Upper lobe of left lung (tissue), 6 donors: ENCODE data around the gene HELT. TPM values are rescaled to one million over a fixed set of nuclear protein-coding genes. Genes with fewer than 3 reads are reported as not detected.

ENCODE experiments used
- ATAC-seq, 2 donors: fragments of 200-7000 bp; cut with Tn5 transposase; one replicate each; pipeline ENCODE4 v1.9.1; 2022; ENCODE audit warnings: mild to moderate bottlenecking in 2 of 2, moderate library complexity in 2 of 2; ENCODE audit not compliant: low FRiP score in 2 of 2
- DNase-seq, 2 donors: peaks; one replicate each; pipeline ENCODE4 v3.0.0-alpha.2; 2019 to 2020
- H3K27ac ChIP-seq, 4 donors: fragments of 200-600 bp; sonication (generic); one replicate each; pipeline ENCODE4 v1.5.1; 2016 to 2019
- H3K27me3 ChIP-seq, 4 donors: fragments of 200-600 bp; sonication (generic); one replicate each; pipeline ENCODE4 v1.5.1; 2017 to 2019
- H3K36me3 ChIP-seq, 4 donors: fragments of 200-600 bp; sonication (generic); one replicate each; pipeline ENCODE4 v1.5.1; 2016 to 2019
- H3K4me1 ChIP-seq, 4 donors: fragments of 200-600 bp; sonication (generic); one replicate each; pipeline ENCODE4 v1.5.1; 2018 to 2019
- H3K4me3 ChIP-seq, 4 donors: fragments of 200-600 bp; sonication (generic); one replicate each; pipeline ENCODE4 v1.5.1; 2017 to 2019; ENCODE audit warnings: mild to moderate bottlenecking in 2 of 4, moderate library complexity in 1 of 4
- H3K9me3 ChIP-seq, 4 donors: fragments of 200-600 bp; sonication (generic); one replicate each; pipeline ENCODE4 v1.5.1; 2018 to 2019
- CTCF ChIP-seq, 6 experiments: fragments of 450-650 bp in 4 of 6; fragments of 200-600 bp in 2 of 6; sonication (generic) in 2 of 6; IDR thresholded peaks; one replicate each; pipeline ENCODE4 v1.5.1; 2016 to 2019; ENCODE audit warnings: antibody characterized with exemption in 6 of 6
- EP300 ChIP-seq, 4 donors: sonication (generic); formaldehyde crosslinking; IDR thresholded peaks; one replicate each; pipeline ENCODE4 v1.5.1; 2017; ENCODE audit warnings: antibody characterized with exemption in 4 of 4, control low read depth in 2 of 4
- POLR2A ChIP-seq, 4 donors: fragments of 450-650 bp; IDR thresholded peaks; one replicate each; pipeline ENCODE4 v1.5.1; 2016 to 2017; ENCODE audit warnings: antibody characterized with exemption in 4 of 4, mild to moderate bottlenecking in 2 of 4
- POLR2AphosphoS5 ChIP-seq, 2 donors: sonication (generic); formaldehyde crosslinking; IDR thresholded peaks; one replicate each; pipeline ENCODE4 v1.5.1; 2017; ENCODE audit warnings: antibody characterized with exemption in 2 of 2
- WGBS, 2 donors: methylation state at CpG; one replicate each; pipeline ENCODE4 v1.1.5; 2017 to 2018; 5-methylcytosine and 5-hydroxymethylcytosine counted together
- total RNA-seq, 6 donors: library from RNA; depleted of rRNA in 4 of 6; stranded (reverse); fragments of >200 nt in 4 of 6; gene quantifications; one replicate each; pipeline versions ENCODE4 v1.1.0 to v1.2.1, GENCODE V29; 2016 to 2021
- donor health status: DM: no; HTN: no; CAD: no; lungs with moderate emphysema.
- donor health status: DM: no; HTN: yes; CAD: no; lungs with severe emphysema.

HELT gene
- total RNA-seq, 6 donors from 2014 or later: 1.3 to 1.6 TPM; not detected in 4

- DNase-seq (peak in 1 of 2 donors; percentile 83), ATAC-seq (peak in 1 of 2 donors; percentile 68)
- Histone ChIP-seq H3K27ac (no peak overlapping the region), H3K4me1 (peaks cover 12 to 56% (median 27%) of the 10 kb centered on the region in 4 donors), H3K36me3 (no peaks in the 10 kb centered on the region), H3K4me3 (peak overlapping the region in 3 of 4 donors; percentile 11 to 21 (median 18)), H3K9me3 (no peaks in the 10 kb centered on the region), H3K27me3 (peaks cover 0 to 60% (median 30%) of the 10 kb centered on the region in 4 donors)
- WGBS, 2 donors: 1 to 5% methylated on average over 12 to 41 of the region's 41 CpGs
- TF ChIP-seq EP300 (IDR thresholded peaks at IDR 0.05): no peak
- no peak for TF ChIP-seq POLR2AphosphoS5 (IDR thresholded peaks at IDR 0.05)
- no peak for TF ChIP-seq POLR2A (IDR thresholded peaks at IDR 0.05)
- no peak for TF ChIP-seq CTCF (IDR thresholded peaks at IDR 0.05)
These were observed 655 bp downstream of the HELT start for GRCh38 chr4:185018834-185019455.

GRCh38 chr4:185019456-185020292 lies 1.4 kb downstream of the HELT start:
- Histone ChIP-seq H3K27me3 (peaks cover 0 to 60% (median 30%) of the 10 kb centered on the region in 4 donors), H3K9me3 (no peaks in the 10 kb centered on the region), H3K4me1 (peaks cover 12 to 56% (median 27%) of the 10 kb centered on the region in 4 donors), H3K27ac (no peak overlapping the region), H3K36me3 (no peaks in the 10 kb centered on the region), H3K4me3 (peak overlapping the region in 3 of 4 donors; percentile 11 to 21 (median 18))
- DNase-seq (peak in 1 of 2 donors; percentile 82), ATAC-seq (peak in 1 of 2 donors; percentile 6)
- TF ChIP-seq EP300 (IDR thresholded peaks at IDR 0.05): no peak
- TF ChIP-seq POLR2A (IDR thresholded peaks at IDR 0.05): no peak
- no peak for TF ChIP-seq POLR2AphosphoS5 (IDR thresholded peaks at IDR 0.05)
- no peak for TF ChIP-seq CTCF (IDR thresholded peaks at IDR 0.05)
- WGBS, 2 donors: 2 to 4% methylated on average over 12 to 36 of the region's 57 CpGs

GRCh38 chr4:185020293-185020808 lies 2.1 kb downstream of the HELT start:
- TF ChIP-seq POLR2AphosphoS5 (IDR thresholded peaks at IDR 0.05): no peak
- TF ChIP-seq EP300 (IDR thresholded peaks at IDR 0.05): no peak
- no peak for TF ChIP-seq CTCF (IDR thresholded peaks at IDR 0.05)
- TF ChIP-seq POLR2A (IDR thresholded peaks at IDR 0.05): no peak
- Histone ChIP-seq H3K36me3 (no peaks in the 10 kb centered on the region), H3K27ac (no peak overlapping the region), H3K9me3 (no peaks in the 10 kb centered on the region), H3K27me3 (peaks cover 0 to 54% (median 30%) of the 10 kb centered on the region in 4 donors), H3K4me1 (peaks cover 12 to 56% (median 27%) of the 10 kb centered on the region in 4 donors), H3K4me3 (peak overlapping the region in 3 of 4 donors; percentile 11 to 21 (median 18))
- peak in 1 of 2 donors; percentile 83 for DNase-seq
- 0 to 5% methylated on average over 5 to 35 of the region's 48 CpGs for WGBS, 2 donors
- no peak for ATAC-seq

- Histone ChIP-seq H3K4me3 (no peak overlapping the region), H3K27ac (no peak overlapping the region), H3K27me3 (peaks cover 0 to 50% (median 28%) of the 10 kb centered on the region in 4 donors), H3K9me3 (no peaks in the 10 kb centered on the region), H3K36me3 (no peaks in the 10 kb centered on the region), H3K4me1 (peaks cover 12 to 56% (median 27%) of the 10 kb centered on the region in 4 donors)
- DNase-seq: peak in 1 of 2 donors; percentile 75
- WGBS, 2 donors: 4 to 6% methylated on average over 32 to 55 of the region's 55 CpGs
- TF ChIP-seq POLR2A (IDR thresholded peaks at IDR 0.05): no peak
- TF ChIP-seq POLR2AphosphoS5 (IDR thresholded peaks at IDR 0.05): no peak
- TF ChIP-seq CTCF (IDR thresholded peaks at IDR 0.05): no peak
- TF ChIP-seq EP300 (IDR thresholded peaks at IDR 0.05): no peak
- no peak for ATAC-seq
These were observed 2.8 kb downstream of the HELT start for GRCh38 chr4:185020863-185021761.
